ENCODE measurements around the gene PTTG2. TPM values are rescaled to one million over a fixed set of nuclear protein-coding genes. Genes with fewer than 3 reads are reported as not detected.

Gene PTTG2
- total RNA-seq, 1 donor from 2014 or later: not detected

DNA sequence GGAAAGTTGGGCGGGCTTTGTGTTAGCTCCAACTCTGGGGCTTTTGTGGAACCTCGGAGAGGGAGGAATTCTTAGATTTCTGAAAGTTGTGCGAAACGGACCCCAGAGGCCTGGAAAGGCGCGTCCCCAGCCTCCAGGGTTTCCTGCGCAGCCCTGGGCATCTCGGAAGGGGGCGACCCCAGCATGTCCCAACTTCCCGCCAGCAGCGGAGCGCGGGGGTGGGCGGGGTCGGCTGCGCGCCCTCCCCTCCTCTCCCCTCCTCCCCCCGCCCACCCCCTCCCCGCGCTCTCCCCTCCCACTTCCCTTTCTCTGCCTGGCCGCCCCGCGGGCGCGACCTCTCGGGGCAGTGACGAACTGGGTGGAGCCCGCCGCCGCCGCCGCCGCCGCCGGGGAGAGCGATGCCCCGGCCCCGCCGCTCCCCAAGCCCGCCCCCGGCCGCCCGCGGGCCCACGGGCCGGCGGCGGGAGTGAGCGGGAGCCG, 16.8 kb downstream of the PTTG2 start:
- H3K27ac Mint-ChIP-seq (ENCODE audit: unreplicated experiment): peak overlapping the region; percentile 71
- TF ChIP-seq, protein P1, sequence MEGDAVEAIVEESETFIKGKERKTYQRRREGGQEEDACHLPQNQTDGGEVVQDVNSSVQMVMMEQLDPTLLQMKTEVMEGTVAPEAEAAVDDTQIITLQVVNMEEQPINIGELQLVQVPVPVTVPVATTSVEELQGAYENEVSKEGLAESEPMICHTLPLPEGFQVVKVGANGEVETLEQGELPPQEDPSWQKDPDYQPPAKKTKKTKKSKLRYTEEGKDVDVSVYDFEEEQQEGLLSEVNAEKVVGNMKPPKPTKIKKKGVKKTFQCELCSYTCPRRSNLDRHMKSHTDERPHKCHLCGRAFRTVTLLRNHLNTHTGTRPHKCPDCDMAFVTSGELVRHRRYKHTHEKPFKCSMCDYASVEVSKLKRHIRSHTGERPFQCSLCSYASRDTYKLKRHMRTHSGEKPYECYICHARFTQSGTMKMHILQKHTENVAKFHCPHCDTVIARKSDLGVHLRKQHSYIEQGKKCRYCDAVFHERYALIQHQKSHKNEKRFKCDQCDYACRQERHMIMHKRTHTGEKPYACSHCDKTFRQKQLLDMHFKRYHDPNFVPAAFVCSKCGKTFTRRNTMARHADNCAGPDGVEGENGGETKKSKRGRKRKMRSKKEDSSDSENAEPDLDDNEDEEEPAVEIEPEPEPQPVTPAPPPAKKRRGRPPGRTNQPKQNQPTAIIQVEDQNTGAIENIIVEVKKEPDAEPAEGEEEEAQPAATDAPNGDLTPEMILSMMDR (conservative IDR thresholded peaks at IDR 0.05): peak; percentile 26
- peak overlapping the region; percentile 90 for H3K4me3 Mint-ChIP-seq
- no peaks in the 10 kb centered on the region for H3K36me3 Mint-ChIP-seq (ENCODE audit: low read depth)
- no peaks in the 10 kb centered on the region for H3K27me3 Mint-ChIP-seq (ENCODE audit: low read depth)
- DNase-seq (ENCODE audit: low read depth, low spot score): peak; percentile 70
- H3K9me3 Mint-ChIP-seq: no peaks in the 10 kb centered on the region
- H3K4me1 Mint-ChIP-seq: peaks cover 23% of the 10 kb centered on the region

DNA sequence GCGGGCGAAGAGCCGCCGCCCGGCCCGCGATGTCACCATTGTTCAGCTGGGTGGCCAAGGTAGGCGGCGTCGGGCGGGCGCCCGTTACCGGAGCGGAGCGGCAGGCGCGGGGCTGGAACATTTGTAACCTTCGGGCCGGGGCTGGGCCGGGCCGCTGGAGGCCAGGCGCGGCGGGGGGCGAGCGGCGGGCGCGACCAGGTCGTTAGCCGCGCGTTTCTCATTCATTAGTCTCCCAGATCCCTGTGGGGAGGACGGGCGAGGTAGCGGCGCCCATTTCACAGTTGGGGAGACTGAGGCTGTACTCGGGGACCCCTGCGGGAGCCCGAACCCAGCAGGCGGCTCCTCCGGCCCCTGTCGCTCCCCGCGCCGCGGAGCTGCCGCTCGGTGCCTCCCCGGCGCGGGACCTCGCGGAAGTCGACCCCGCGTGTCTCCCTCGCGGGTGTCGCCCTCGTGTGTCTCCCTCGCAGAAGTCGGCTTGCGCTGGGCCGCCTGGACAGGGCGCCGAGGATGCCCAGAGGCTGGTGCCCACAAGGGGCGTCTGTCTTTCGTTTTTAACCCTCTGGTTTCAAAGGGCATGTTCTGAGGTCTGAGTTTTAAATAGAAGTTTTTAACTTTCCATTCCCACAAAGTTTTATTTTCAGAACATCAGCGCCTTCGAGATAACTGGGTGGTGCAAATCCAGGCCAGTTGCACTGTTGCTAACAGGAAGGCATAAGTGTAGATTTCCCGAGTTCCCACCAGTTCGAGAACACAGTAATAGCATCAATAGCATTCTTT, 17.5 kb downstream of the PTTG2 start:
- no peak overlapping the region for H3K27ac Mint-ChIP-seq (ENCODE audit: unreplicated experiment)
- TF ChIP-seq, protein P1 (conservative IDR thresholded peaks at IDR 0.05): peak; percentile 67
- peaks cover 23% of the 10 kb centered on the region for H3K4me1 Mint-ChIP-seq
- H3K36me3 Mint-ChIP-seq (ENCODE audit: low read depth): no peaks in the 10 kb centered on the region
- H3K27me3 Mint-ChIP-seq (ENCODE audit: low read depth): no peaks in the 10 kb centered on the region
- no peaks in the 10 kb centered on the region for H3K9me3 Mint-ChIP-seq
- peak; percentile 42 for DNase-seq (ENCODE audit: low read depth, low spot score)
- H3K4me3 Mint-ChIP-seq: peak overlapping the region; percentile 90

DNA sequence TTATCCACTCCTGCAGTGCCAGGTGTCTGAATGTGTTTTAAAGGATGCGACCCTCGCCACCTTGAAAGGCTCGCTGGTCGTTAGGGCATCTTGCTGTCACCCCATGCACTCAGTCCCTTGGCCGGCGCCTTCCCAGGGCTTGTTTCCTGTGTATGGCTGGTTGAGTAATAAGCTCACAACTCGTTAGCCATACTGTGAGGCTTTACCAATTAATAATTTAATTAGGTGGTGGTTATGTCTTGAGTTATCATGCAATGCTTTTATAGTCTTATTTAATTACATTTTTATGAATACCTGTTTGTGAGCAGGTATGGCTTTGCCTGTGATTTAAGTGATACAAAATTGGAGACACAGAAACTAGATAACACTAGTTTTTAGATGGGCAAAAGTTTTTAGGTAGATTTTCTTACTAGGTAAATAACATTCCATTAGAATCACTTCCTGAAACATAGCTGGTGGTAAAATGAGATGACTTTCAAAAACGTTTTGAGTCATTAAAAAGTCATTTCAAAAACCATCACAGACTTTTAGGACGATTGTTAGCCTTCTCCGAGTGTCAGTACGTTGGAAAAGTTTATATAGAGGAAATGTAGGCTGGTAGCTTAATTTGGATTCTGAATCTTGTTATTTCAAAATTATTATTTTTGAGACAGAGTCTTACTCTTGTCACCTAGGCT, 18.2 kb downstream of the PTTG2 start:
- peaks cover 23% of the 10 kb centered on the region for H3K4me1 Mint-ChIP-seq
- H3K27ac Mint-ChIP-seq (ENCODE audit: unreplicated experiment): no peak overlapping the region
- no peaks in the 10 kb centered on the region for H3K36me3 Mint-ChIP-seq (ENCODE audit: low read depth)
- TF ChIP-seq, protein P1 (conservative IDR thresholded peaks at IDR 0.05): no peak
- no peaks in the 10 kb centered on the region for H3K9me3 Mint-ChIP-seq
- H3K27me3 Mint-ChIP-seq (ENCODE audit: low read depth): no peaks in the 10 kb centered on the region
- DNase-seq (ENCODE audit: low read depth, low spot score): peak; percentile 8
- peak overlapping the region; percentile 90 for H3K4me3 Mint-ChIP-seq

DNA sequence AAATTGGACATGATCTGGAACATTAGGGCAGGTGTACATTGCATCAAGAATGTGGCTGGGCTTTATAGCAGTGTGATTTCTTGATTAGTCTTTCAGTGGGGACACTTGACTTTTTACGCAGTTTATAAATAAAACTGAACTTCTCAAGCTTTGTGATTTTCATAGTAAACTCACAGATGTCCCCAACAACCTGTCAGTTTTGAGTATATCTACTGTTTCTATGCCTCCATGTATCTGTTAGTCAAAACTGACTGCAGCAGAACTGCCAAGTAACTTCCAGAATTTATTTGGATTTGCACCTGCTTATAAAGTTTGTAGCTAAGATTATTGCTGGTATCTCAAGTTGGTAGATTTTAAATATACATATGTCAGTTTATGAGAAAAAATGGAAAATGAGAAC, 20.0 kb downstream of the PTTG2 start:
- H3K9me3 Mint-ChIP-seq: no peaks in the 10 kb centered on the region
- TF ChIP-seq, protein P1 (conservative IDR thresholded peaks at IDR 0.05): no peak
- no peaks in the 10 kb centered on the region for H3K36me3 Mint-ChIP-seq (ENCODE audit: low read depth)
- peak overlapping the region; percentile 32 for H3K4me3 Mint-ChIP-seq
- no peak for DNase-seq (ENCODE audit: low read depth, low spot score)
- H3K27me3 Mint-ChIP-seq (ENCODE audit: low read depth): no peaks in the 10 kb centered on the region
- H3K4me1 Mint-ChIP-seq: peaks cover 23% of the 10 kb centered on the region
- no peak overlapping the region for H3K27ac Mint-ChIP-seq (ENCODE audit: unreplicated experiment)

DNA sequence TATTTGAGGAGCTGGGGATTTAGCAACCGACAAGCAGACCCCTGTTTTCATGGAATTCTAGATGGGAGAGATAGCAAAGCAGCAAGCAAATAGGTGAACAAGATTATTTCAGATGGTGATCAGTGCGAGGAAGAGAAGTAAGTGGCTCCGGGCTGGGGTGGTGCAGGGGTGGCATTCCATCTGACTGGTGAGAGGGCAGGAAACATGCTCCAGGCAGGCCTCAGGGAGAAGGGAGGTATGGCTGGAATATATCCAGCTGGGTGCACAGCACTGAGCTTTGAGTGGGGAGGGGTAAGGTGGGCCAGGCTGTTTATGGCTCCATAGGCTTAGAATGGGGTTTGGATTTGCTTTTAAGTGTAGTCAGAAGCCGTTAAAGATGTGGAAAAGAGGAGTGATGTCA, 21.2 kb downstream of the PTTG2 start:
- TF ChIP-seq, protein P1 (conservative IDR thresholded peaks at IDR 0.05): no peak
- Mint-ChIP-seq H3K27me3 (ENCODE audit: low read depth) (no peaks in the 10 kb centered on the region), H3K27ac (ENCODE audit: unreplicated experiment) (peak overlapping the region; percentile 51), H3K9me3 (no peaks in the 10 kb centered on the region), H3K36me3 (ENCODE audit: low read depth) (no peaks in the 10 kb centered on the region), H3K4me1 (peaks cover 17% of the 10 kb centered on the region), H3K4me3 (no peak overlapping the region)
- no peak for DNase-seq (ENCODE audit: low read depth, low spot score)

All from neural crest cell (in vitro differentiated cells).